Gastrocnemius medialis (tissue), 4 donors: Measurements from ENCODE around the gene CCR3. TPM values are rescaled to one million over a fixed set of nuclear protein-coding genes. Genes with fewer than 3 reads are reported as not detected.

ENCODE experiments used
- ATAC-seq, 2 donors: fragments of 150-250 bp; one replicate each; pipeline ENCODE4 v1.9.1; 2016
- DNase-seq, 2 donors: peaks; one replicate each; pipeline ENCODE4 v3.0.0-alpha.2; 2019
- H3K27ac ChIP-seq, 4 donors: fragments of 200-600 bp; sonication (generic); 1 replicate in 1 of 4; 2 replicates in 3 of 4; pipeline ENCODE4 v1.5.1; 2016 to 2018; ENCODE audit warnings: mild to moderate bottlenecking in 2 of 4, moderate library complexity in 1 of 4
- H3K27me3 ChIP-seq, 3 donors: fragments of 200-600 bp; sonication (generic) in 2 of 3; 1 replicate in 1 of 3; 2 replicates in 2 of 3; pipeline versions ENCODE4 v1.5.1 to v1.6.0; 2016 to 2019; ENCODE audit warnings: mild to moderate bottlenecking in 1 of 3, moderate library complexity in 1 of 3
- H3K36me3 ChIP-seq, 2 donors: fragments of 200-600 bp; sonication (generic) in 1 of 2; one replicate each; pipeline ENCODE4 v1.5.1; 2017 to 2018
- H3K4me1 ChIP-seq, 2 donors: fragments of 200-600 bp; sonication (generic) in 1 of 2; one replicate each; pipeline ENCODE4 v1.5.1; 2016 to 2017; ENCODE audit warnings: mild to moderate bottlenecking in 2 of 2
- H3K4me3 ChIP-seq, 4 donors: fragments of 200-600 bp; sonication (generic) in 3 of 4; 1 replicate in 1 of 4; 2 replicates in 3 of 4; pipeline ENCODE4 v1.5.1; 2016 to 2019; ENCODE audit warnings: mild to moderate bottlenecking in 2 of 4
- H3K9me3 ChIP-seq, 3 donors: fragments of 200-600 bp; sonication (generic) in 2 of 3; 1 replicate in 1 of 3; 2 replicates in 2 of 3; pipeline ENCODE4 v1.5.1; 2016 to 2019
- CTCF ChIP-seq, 5 experiments: fragments of 450-650 bp in 3 of 5; fragments of 200-600 bp in 2 of 5; sonication (generic) in 2 of 5; IDR thresholded peaks in 4 of 5; conservative IDR thresholded peaks in 1 of 5; 1 replicate in 4 of 5; 2 replicates in 1 of 5; pipeline ENCODE4 v1.5.1; 2016 to 2019; ENCODE audit warnings: antibody characterized with exemption in 5 of 5, mild to moderate bottlenecking in 3 of 5, moderate library complexity in 3 of 5
- POLR2A ChIP-seq, 2 donors: fragments of 450-650 bp; IDR thresholded peaks; one replicate each; pipeline ENCODE4 v1.6.1; 2017; ENCODE audit warnings: antibody characterized with exemption in 2 of 2, mild to moderate bottlenecking in 2 of 2, moderate library complexity in 2 of 2
- in situ Hi-C, 4 donors: fragments of 200-750 bp; cut with MboI; loops; one replicate each; pipeline versions ENCODE4 v1.15.0 to v1.8.0; 2017; ENCODE audit warnings: low sequenced_read_pairs in 4 of 4
- intact Hi-C: fragments of 100-400 bp; cut with DNase I; formaldehyde crosslinking; loops from one replicate; pipeline ENCODE4 v1.15.1; 2023; ENCODE audit warnings: low total_unique reads
- total RNA-seq, 4 donors: library from RNA; depleted of rRNA; stranded (reverse); fragments of >200 nt; gene quantifications; one replicate each; pipeline versions ENCODE4 v1.1.0 to v1.2.3, GENCODE V29; 2016

Gene CCR3
- total RNA-seq, 4 donors from 2014 or later = not detected

DNA sequence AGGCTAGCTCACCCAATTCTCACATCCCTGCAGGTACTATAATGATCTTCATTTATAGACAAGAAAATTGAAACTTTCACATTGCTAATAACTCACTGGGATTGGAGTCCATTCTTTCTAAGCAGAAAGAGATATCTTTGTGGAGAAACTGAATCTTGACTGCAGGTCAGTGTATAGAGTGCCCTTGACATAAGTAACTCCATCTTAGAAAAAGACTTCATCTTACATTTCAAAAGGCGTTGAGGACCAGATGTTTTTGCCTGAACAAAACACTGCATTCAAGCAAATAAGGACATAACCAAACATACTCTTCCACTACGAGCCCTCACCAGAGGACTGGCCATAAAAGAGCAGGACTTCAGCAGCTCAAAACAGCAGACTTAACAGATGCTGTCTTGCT, 6.8 kb upstream of the CCR3 start:
- Histone ChIP-seq H3K4me3 (no peak overlapping the region), H3K27ac (no peak overlapping the region), H3K36me3 (no peaks in the 10 kb centered on the region), H3K27me3 (no peaks in the 10 kb centered on the region), H3K4me1 (no peaks in the 10 kb centered on the region), H3K9me3 (no peaks in the 10 kb centered on the region)
- ATAC-seq (no peak), DNase-seq (no peak)
- in situ Hi-C loops (no loop called here), intact Hi-C loops (no loop called here)
- TF ChIP-seq CTCF (IDR thresholded peaks at IDR 0.05 in 4 of 5, conservative IDR thresholded peaks at IDR 0.05 in 1 of 5) (no peak), POLR2A (IDR thresholded peaks at IDR 0.05) (no peak)

GRCh38 chr3:46236294-46237054, 5.8 kb upstream of the CCR3 start:
- no peaks in the 10 kb centered on the region for H3K27me3 ChIP-seq
- H3K36me3 ChIP-seq = no peaks in the 10 kb centered on the region
- H3K27ac ChIP-seq = no peak overlapping the region
- intact Hi-C loops = no loop called here
- H3K9me3 ChIP-seq = no peaks in the 10 kb centered on the region
- H3K4me1 ChIP-seq = no peaks in the 10 kb centered on the region
- ATAC-seq (no peak), DNase-seq (no peak)
- TF ChIP-seq POLR2A (IDR thresholded peaks at IDR 0.05) (no peak), CTCF (IDR thresholded peaks at IDR 0.05 in 4 of 5, conservative IDR thresholded peaks at IDR 0.05 in 1 of 5) (no peak)
- in situ Hi-C loops = no loop called here
- H3K4me3 ChIP-seq = no peak overlapping the region

GRCh38 chr3:46238386-46238785, 3.9 kb upstream of the CCR3 start:
- Histone ChIP-seq H3K36me3 (no peaks in the 10 kb centered on the region), H3K4me1 (no peaks in the 10 kb centered on the region), H3K9me3 (no peaks in the 10 kb centered on the region), H3K27ac (no peak overlapping the region), H3K27me3 (no peaks in the 10 kb centered on the region), H3K4me3 (no peak overlapping the region)
- TF ChIP-seq POLR2A (IDR thresholded peaks at IDR 0.05) = no peak
- no peak for TF ChIP-seq CTCF (IDR thresholded peaks at IDR 0.05 in 4 of 5, conservative IDR thresholded peaks at IDR 0.05 in 1 of 5)
- in situ Hi-C loops = no loop called here
- DNase-seq (no peak), ATAC-seq (no peak)
- intact Hi-C loops = no loop called here

DNA sequence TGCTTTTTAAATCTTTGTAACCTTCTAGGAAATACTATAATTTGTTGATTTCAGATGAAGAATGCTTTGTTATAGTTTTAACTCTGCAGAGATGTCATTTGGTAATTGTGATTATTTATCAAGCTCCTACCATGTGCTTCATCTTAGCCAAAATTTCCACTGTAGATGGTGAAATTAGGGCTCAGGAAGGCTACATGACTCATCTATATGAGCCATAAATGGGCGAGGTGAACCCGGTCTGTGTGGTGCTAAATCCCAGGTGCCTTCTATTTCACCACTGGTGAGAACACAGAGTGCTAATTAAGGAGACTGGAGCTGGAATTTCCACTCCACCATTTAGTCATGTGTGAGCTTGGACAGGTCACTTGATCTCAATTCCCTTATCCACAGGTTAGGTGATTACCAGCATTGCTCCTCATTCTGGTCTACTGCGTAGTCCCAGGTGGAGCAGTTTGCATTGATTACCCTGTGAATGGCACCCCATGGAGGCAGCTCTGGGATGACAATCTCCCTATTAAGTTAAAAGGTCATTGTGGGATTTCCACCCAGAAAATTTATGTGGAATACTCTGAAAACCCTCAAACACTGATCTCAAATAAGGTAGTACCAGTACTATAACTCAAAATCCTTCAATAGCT, 2.8 kb upstream of the CCR3 start:
- in situ Hi-C loops = no loop called here
- Histone ChIP-seq H3K36me3 (no peaks in the 10 kb centered on the region), H3K27me3 (no peaks in the 10 kb centered on the region), H3K27ac (no peak overlapping the region), H3K9me3 (no peaks in the 10 kb centered on the region), H3K4me3 (no peak overlapping the region), H3K4me1 (no peaks in the 10 kb centered on the region)
- DNase-seq (no peak), ATAC-seq (no peak)
- intact Hi-C loops = no loop called here
- TF ChIP-seq CTCF (IDR thresholded peaks at IDR 0.05 in 4 of 5, conservative IDR thresholded peaks at IDR 0.05 in 1 of 5) (no peak), POLR2A (IDR thresholded peaks at IDR 0.05) (no peak)
